NCI-H1694 treated with DMSO at 0.1 percent for 48 hours (cell line): ENCODE measurements around the gene ACAP3.

Experiments used
- DNase-seq: peaks from one replicate; lab custom pipeline; 2025; lab: John Stamatoyannopoulos, UW

The ACAP3 gene

GRCh38 chr1:1314678-1315335, 7.1 kb upstream of the ACAP3 start:
- no peak for DNase-seq

- no peak for DNase-seq
Measured at GRCh38 chr1:1314237-1314586, 6.5 kb upstream of the ACAP3 start.

GRCh38 chr1:1313500-1314236, 5.9 kb upstream of the ACAP3 start:
- DNase-seq, result no peak

- DNase-seq, result no peak
Measured at GRCh38 chr1:1312450-1313314, 5.0 kb upstream of the ACAP3 start.

- no peak for DNase-seq
Measured at GRCh38 chr1:1311107-1312104, 3.7 kb upstream of the ACAP3 start.

GRCh38 chr1:1310476-1311053, 2.8 kb upstream of the ACAP3 start:
- DNase-seq, result no peak

- DNase-seq, result no peak
Measured at GRCh38 chr1:1310109-1310385, 2.3 kb upstream of the ACAP3 start.

- no peak for DNase-seq
Measured at GRCh38 chr1:1309251-1310108, 1.8 kb upstream of the ACAP3 start.

- DNase-seq, result no peak
Measured at GRCh38 chr1:1308756-1309250, 1.1 kb upstream of the ACAP3 start.

GRCh38 chr1:1307261-1307922, 338 bp downstream of the ACAP3 start:
- no peak for DNase-seq

GRCh38 chr1:1306661-1307260, 969 bp downstream of the ACAP3 start:
- no peak for DNase-seq

GRCh38 chr1:1306070-1306660, 1.6 kb downstream of the ACAP3 start:
- no peak for DNase-seq

GRCh38 chr1:1305300-1306069, 2.2 kb downstream of the ACAP3 start:
- peak; percentile 67 for DNase-seq

GRCh38 chr1:1304331-1305299, 3.1 kb downstream of the ACAP3 start:
- peak; percentile 90 for DNase-seq

GRCh38 chr1:1303736-1304135, 4.0 kb downstream of the ACAP3 start:
- no peak for DNase-seq

GRCh38 chr1:1302951-1303509, 4.7 kb downstream of the ACAP3 start:
- DNase-seq, result peak; percentile 16

GRCh38 chr1:1302006-1302430, 5.7 kb downstream of the ACAP3 start:
- DNase-seq, result no peak
